ENCODE measurements around the gene GRN. TPM values are rescaled to one million over a fixed set of nuclear protein-coding genes. Genes with fewer than 3 reads are reported as not detected.
"Not testable (repeated sequence)": the region's sequence is repeated elsewhere in the genome, so short reads cannot be mapped to it uniquely, and the experiment has no call there.

GRN gene
- total and polyA plus RNA-seq, 9 of the 15 experiments (the other 6 are each of a cell fraction or from before 2014, with no cell fraction given) = 5.4 to 75.3 (median 20.7) TPM

DNA sequence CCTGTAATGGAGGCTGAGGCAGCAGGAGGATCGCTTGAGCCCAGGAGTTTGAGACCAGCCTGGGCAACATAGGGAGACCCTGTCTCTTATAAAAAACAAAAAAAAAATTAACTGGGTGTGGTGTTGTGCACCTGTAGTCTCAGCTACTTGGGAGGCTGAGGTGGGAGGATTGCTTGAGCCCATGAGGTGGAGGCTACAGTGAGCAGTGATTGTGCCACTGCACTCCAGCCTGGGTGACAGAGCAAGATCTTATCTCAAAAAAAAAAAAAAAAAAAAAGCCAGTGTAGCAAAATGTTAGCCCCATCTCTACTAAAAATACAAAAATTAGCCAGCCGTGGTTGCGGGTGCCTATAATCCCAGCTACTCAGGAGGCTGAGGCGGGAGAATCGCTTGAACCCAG, 14.8 kb upstream of the GRN start:
- ATAC-seq; H3K36me3 ChIP-seq (ENCODE audit: control insufficient read depth, insufficient read depth, low read length); BruUV-seq (replicated peaks); H3K4me3 ChIP-seq; FAIRE-seq; H3K9ac ChIP-seq (ENCODE audit: insufficient read depth in 1 of 2, low read depth in 2 of 2, low read length in 2 of 2); H3K4me2 ChIP-seq (ENCODE audit: insufficient read depth, low read length); H2AFZ ChIP-seq (ENCODE audit: low read depth, low read length); H3K9me3 ChIP-seq (replicated peaks; ENCODE audit: control insufficient read depth, insufficient read depth, low read depth, low read length); H3K79me2 ChIP-seq (ENCODE audit: control insufficient read depth, insufficient read depth, low read length); H4K20me1 ChIP-seq (replicated peaks; ENCODE audit: control insufficient read depth, insufficient read depth, low read length); H3K27me3 ChIP-seq (ENCODE audit: control insufficient read depth in 2 of 2, insufficient read depth in 2 of 2, low read length in 2 of 2); H3K9me1 ChIP-seq (ENCODE audit: control insufficient read depth, insufficient read depth, low read length); DNase-seq (ENCODE audit: extremely low read depth in 1 of 4, low spot score in 3 of 4); intact Hi-C loops (cut with micrococcal nuclease); H3K27ac ChIP-seq (ENCODE audit: extremely low read depth, low read depth, low read length): not testable (repeated sequence)
- POLR2A ChIA-PET = interaction anchor here (0.6 to 1.4 kb wide), 3 partner anchors 10 to 132 kb away, joined by 3 to 5 read pairs (median 4); no protein-coding TSS in a partner anchor
- TF ChIP-seq C11orf30 (IDR thresholded peaks at IDR 0.05; ENCODE audit: low read depth) = peak; percentile 61; the same call in 1 of the 2 replicates
- TF ChIP-seq SMARCA4 (IDR thresholded peaks at IDR 0.05) = peak; percentile 33; the same call in 1 of the 2 replicates
- peak; percentile 59 for TF ChIP-seq DPF2 (IDR thresholded peaks at IDR 0.05)
- TF ChIP-seq ZNF384 (IDR thresholded peaks at IDR 0.05; ENCODE audit: low read depth, low read length) = peak; percentile 63; the same call in 1 of the 2 replicates
- peak; percentile 55 for TF ChIP-seq NFE2 (IDR thresholded peaks at IDR 0.05; ENCODE audit: low read depth)
- TF ChIP-seq RCOR1 (IDR thresholded peaks at IDR 0.05; ENCODE audit: borderline replicate concordance in 1 of 2, low read depth in 2 of 2, low read length in 2 of 2) = peak in 1 of 2 experiments; percentile 40; a peak in 1 of 4 replicates
- TF ChIP-seq HDAC1 (IDR thresholded peaks at IDR 0.05) = peak in 1 of 2 experiments; percentile 46; a peak in 1 of 4 replicates
- peak; percentile 73 for TF ChIP-seq ZNF316 (IDR thresholded peaks at IDR 0.05)
- TF ChIP-seq KDM1A (IDR thresholded peaks at IDR 0.05) = peak; percentile 72 to 74; a peak in 3 of 4 replicates
- peak; percentile 55 for TF ChIP-seq MAFG (tag; conservative IDR thresholded peaks at IDR 0.05)
- peak; percentile 34; the same call in 1 of the 2 replicates for TF ChIP-seq CC2D1A (IDR thresholded peaks at IDR 0.05)
- TF ChIP-seq HDAC2 (IDR thresholded peaks at IDR 0.05) = peak; percentile 57; the same call in 1 of the 2 replicates
- TF ChIP-seq BCOR (IDR thresholded peaks at IDR 0.05) = peak; percentile 81
- peaks cover 8 to 29% of the 10 kb centered on the region in 2 experiments; a peak in 4 of 5 replicates for H3K4me1 ChIP-seq (replicated peaks in 1 of 2; ENCODE audit: control insufficient read depth in 2 of 2, insufficient read depth in 2 of 2, low read length in 2 of 2)
- 55% methylated on average over 5 of the region's 5 CpGs for WGBS (ENCODE audit: insufficient coverage, low coverage, missing lambda C conversion rate)
- CTCF ChIA-PET (ENCODE audit: low intra/inter-chr PET ratio) = interaction anchor here (0.7 to 1.9 kb wide), 3 partner anchors 110 to 225 kb away, joined by 4 to 20 read pairs (median 4); no protein-coding TSS in a partner anchor
- in situ Hi-C loops (cut with MboI) = loop anchor here (25.0 kb wide), 1 partner anchor 393 kb away; the partner anchor contains the start of gene PPY

Measured in K562 (cell line).